Panc1 (cell line): ENCODE results near the gene CEP128.

Experiments used
- CTCF ChIP-seq: fragments of 450-650 bp; IDR thresholded peaks from 2 replicates; pipeline ENCODE4 v1.5.1; 2017; ENCODE audit warnings: mild to moderate bottlenecking
- POLR2AphosphoS5 ChIP-seq: IDR thresholded peaks from 2 replicates; pipeline ENCODE4 v1.6.1; 2012; ENCODE audit warnings: mild to moderate bottlenecking, low read depth, low read length, moderate library complexity
- REST ChIP-seq, 2 experiments: IDR thresholded peaks; 2 replicates each; pipeline ENCODE4 v1.6.1; 2011 to 2012; ENCODE audit warnings: low read depth in 2 of 2, control low read depth in 1 of 2, low read length in 1 of 2, mild to moderate bottlenecking in 1 of 2, moderate library complexity in 1 of 2; ENCODE audit not compliant: insufficient read depth in 1 of 2
- SIN3A ChIP-seq: IDR thresholded peaks from 2 replicates; pipeline ENCODE4 v1.6.1; 2012; ENCODE audit warnings: low read depth, mild to moderate bottlenecking, low read length, moderate library complexity, borderline replicate concordance; ENCODE audit not compliant: insufficient read depth
- TCF7L2 ChIP-seq: IDR thresholded peaks from 2 replicates; pipeline ENCODE4 v1.6.1; 2011; ENCODE audit warnings: mild to moderate bottlenecking, low read depth, low read length, inconsistent platforms

- TF ChIP-seq CTCF, result no peak
- TF ChIP-seq REST (IDR thresholded peaks at IDR 0.05; ENCODE audit: insufficient read depth in 1 of 2, low read depth in 2 of 2, low read length in 1 of 2), result no peak
- no peak for TF ChIP-seq POLR2AphosphoS5
- no peak for TF ChIP-seq TCF7L2
- TF ChIP-seq SIN3A, result no peak
These were observed 18.0 kb upstream of the CEP128 start for GRCh38 chr14:80959496-80959895.
